Neuronal stem cell (in vitro differentiated cells): ENCODE data around the gene FBXW7.

Experiments used
- DNase-seq: peaks from one replicate; pipeline ENCODE4 v3.0.0-alpha.2; 2013; ENCODE audit warnings: low spot score
- H2AFZ ChIP-seq: one replicate; pipeline ENCODE4 v1.6.1; 2013; ENCODE audit warnings: mild to moderate bottlenecking, low read length, inconsistent platforms
- H2AK5ac ChIP-seq: 2 replicates; pipeline ENCODE4 v1.6.1; 2013; ENCODE audit warnings: low read depth, mild to moderate bottlenecking, inconsistent platforms, low read length, moderate library complexity, mixed read lengths
- H2BK120ac ChIP-seq: 2 replicates; pipeline ENCODE4 v1.6.1; 2013; ENCODE audit warnings: low read depth, mild to moderate bottlenecking, inconsistent platforms, low read length, moderate library complexity, mixed read lengths
- H2BK12ac ChIP-seq: one replicate; pipeline ENCODE4 v1.6.1; 2013; ENCODE audit warnings: low read length, inconsistent platforms
- H2BK15ac ChIP-seq: 2 replicates; pipeline ENCODE4 v1.6.1; 2013; ENCODE audit warnings: mild to moderate bottlenecking, low read length, inconsistent platforms, mixed read lengths
- H2BK5ac ChIP-seq: one replicate; pipeline ENCODE4 v1.6.1; 2013; ENCODE audit warnings: inconsistent platforms, mild to moderate bottlenecking, low read length, moderate library complexity
- H3K14ac ChIP-seq: one replicate; pipeline ENCODE4 v1.6.1; 2013; ENCODE audit warnings: low read length, inconsistent platforms
- H3K18ac ChIP-seq: 2 replicates; pipeline ENCODE4 v1.6.1; 2013; ENCODE audit warnings: low read length, inconsistent platforms
- H3K23ac ChIP-seq: 2 replicates; pipeline ENCODE4 v1.6.1; 2013; ENCODE audit warnings: low read depth, mild to moderate bottlenecking, mixed read lengths, low read length, inconsistent platforms; ENCODE audit not compliant: poor library complexity
- H3K27ac ChIP-seq: replicated peaks from 3 replicates; pipeline ENCODE4 v1.5.1; 2013; ENCODE audit warnings: low read length, inconsistent platforms
- H3K27me3 ChIP-seq, 3 experiments: 2 replicates each; pipeline ENCODE4 v1.6.1; 2013; ENCODE audit warnings: low read length in 3 of 3, mild to moderate bottlenecking in 2 of 3, inconsistent platforms in 1 of 3, low read depth in 1 of 3, mixed read lengths in 1 of 3, moderate library complexity in 1 of 3; ENCODE audit not compliant: control insufficient read depth in 3 of 3, insufficient read depth in 3 of 3
- H3K36me3 ChIP-seq, 2 donors: replicated peaks in 1 of 2; 2 replicates each; pipeline ENCODE4 v1.6.1; 2013; ENCODE audit warnings: low read length in 2 of 2; ENCODE audit not compliant: control insufficient read depth in 2 of 2, insufficient read depth in 2 of 2
- H3K4ac ChIP-seq: 2 replicates; pipeline ENCODE4 v1.6.1; 2013; ENCODE audit warnings: inconsistent platforms, mild to moderate bottlenecking, low read length, moderate library complexity
- H3K4me1 ChIP-seq, 2 donors: 1 replicate in 1 of 2; 2 replicates in 1 of 2; pipeline ENCODE4 v1.6.1; 2013; ENCODE audit warnings: low read length in 2 of 2, low read depth in 1 of 2; ENCODE audit not compliant: control insufficient read depth in 2 of 2, insufficient read depth in 1 of 2
- H3K4me2 ChIP-seq: one replicate; pipeline ENCODE4 v1.6.1; 2013; ENCODE audit warnings: mild to moderate bottlenecking, low read length, inconsistent platforms; ENCODE audit not compliant: insufficient read depth, poor library complexity, severe bottlenecking
- H3K4me3 ChIP-seq, 2 donors: 2 replicates each; pipeline ENCODE4 v1.5.1; 2013; ENCODE audit warnings: low read length in 2 of 2, mild to moderate bottlenecking in 2 of 2, inconsistent platforms in 1 of 2, moderate library complexity in 1 of 2
- H3K79me1 ChIP-seq: one replicate; pipeline ENCODE4 v1.6.1; 2013; ENCODE audit warnings: low read depth, mild to moderate bottlenecking, inconsistent platforms, low read length, moderate library complexity
- H3K9ac ChIP-seq: one replicate; pipeline ENCODE4 v1.6.1; 2013; ENCODE audit warnings: mild to moderate bottlenecking, low read depth, low read length, inconsistent platforms; ENCODE audit not compliant: poor library complexity
- H3K9me3 ChIP-seq, 2 donors: replicated peaks in 1 of 2; 2 replicates each; pipeline versions ENCODE3 to v1.6.1; 2013; ENCODE audit warnings: low read length in 2 of 2, mild to moderate bottlenecking in 2 of 2, inconsistent platforms in 1 of 2, low read depth in 1 of 2, mixed read lengths in 1 of 2, moderate library complexity in 1 of 2; ENCODE audit not compliant: control insufficient read depth in 2 of 2, insufficient read depth in 1 of 2
- H4K8ac ChIP-seq: one replicate; pipeline ENCODE4 v1.6.1; 2013; ENCODE audit warnings: low read depth, mild to moderate bottlenecking, inconsistent platforms, low read length, moderate library complexity
- H4K91ac ChIP-seq: one replicate; pipeline ENCODE4 v1.6.1; 2013; ENCODE audit warnings: low read length, low read depth, mild to moderate bottlenecking, inconsistent platforms; ENCODE audit not compliant: poor library complexity
- WGBS, 2 donors: extraction: QIAGEN DNeasy Blood & Tissue Kit; methylation state at CpG; one replicate each; pipeline ENCODE4 v1.1.7; 2013; ENCODE audit warnings: missing lambda C conversion rate in 2 of 2, mixed read lengths in 1 of 2; ENCODE audit not compliant: insufficient read length in 2 of 2, insufficient replicate concordance in 1 of 2; ENCODE audit errors: extremely low coverage in 2 of 2; 5-methylcytosine and 5-hydroxymethylcytosine counted together

Gene FBXW7

GRCh38 chr4:152352622-152353116 is 183.2 kb downstream of the FBXW7 start:
- Histone ChIP-seq H3K27me3 (no peaks in the 10 kb centered on the region), H3K4ac (no peak overlapping the region), H3K9ac (no peak overlapping the region), H2AK5ac (no peak overlapping the region), H4K8ac (no peak overlapping the region), H3K14ac (no peak overlapping the region), H2BK5ac (no peak overlapping the region), H2BK120ac (no peak overlapping the region), H4K91ac (no peak overlapping the region), H3K9me3 (no peaks in the 10 kb centered on the region), H2AFZ (peak overlapping the region; percentile 73), H2BK15ac (no peak overlapping the region), H3K4me2 (peak overlapping the region; percentile 34), H3K18ac (no peak overlapping the region), H3K79me1 (no peaks in the 10 kb centered on the region), H3K36me3 (no peaks in the 10 kb centered on the region), H3K27ac (peak overlapping the region; percentile 58), H2BK12ac (no peak overlapping the region), H3K4me3 (peak overlapping the region; percentile 49 to 71), H3K23ac (no peak overlapping the region), H3K4me1 (peaks cover 1 to 5% of the 10 kb centered on the region in 2 donors)
- WGBS, 2 donors = no CpG with 5 or more reads among the region's 11 CpGs
- peak; percentile 80 for DNase-seq

- H3K14ac ChIP-seq = no peak overlapping the region
- no peaks in the 10 kb centered on the region for H3K79me1 ChIP-seq
- H3K9me3 ChIP-seq = no peaks in the 10 kb centered on the region
- H3K27ac ChIP-seq = peak overlapping the region; percentile 58
- no peak overlapping the region for H2BK15ac ChIP-seq
- no peak overlapping the region for H3K4ac ChIP-seq
- no peak overlapping the region for H2BK5ac ChIP-seq
- H3K18ac ChIP-seq = no peak overlapping the region
- H3K27me3 ChIP-seq = no peaks in the 10 kb centered on the region
- H4K91ac ChIP-seq = no peak overlapping the region
- H3K23ac ChIP-seq = no peak overlapping the region
- H2BK12ac ChIP-seq = no peak overlapping the region
- H3K4me2 ChIP-seq = peak overlapping the region; percentile 34
- WGBS, 2 donors = no CpG with 5 or more reads among the region's 4 CpGs
- H2AFZ ChIP-seq = peak overlapping the region; percentile 69
- no peak for DNase-seq
- H3K9ac ChIP-seq = no peak overlapping the region
- no peak overlapping the region for H2BK120ac ChIP-seq
- peaks cover 1 to 5% of the 10 kb centered on the region in 2 donors for H3K4me1 ChIP-seq
- H3K4me3 ChIP-seq = peak overlapping the region; percentile 49 to 71
- no peak overlapping the region for H4K8ac ChIP-seq
- no peaks in the 10 kb centered on the region for H3K36me3 ChIP-seq
- no peak overlapping the region for H2AK5ac ChIP-seq
These were observed 183.7 kb downstream of the FBXW7 start for GRCh38 chr4:152352215-152352614.

- DNase-seq = no peak
- Histone ChIP-seq H2BK5ac (no peak overlapping the region), H3K36me3 (peaks cover 4 to 11% of the 10 kb centered on the region in 2 donors), H3K9me3 (no peaks in the 10 kb centered on the region), H3K27me3 (no peaks in the 10 kb centered on the region), H3K79me1 (no peaks in the 10 kb centered on the region), H2BK12ac (no peak overlapping the region), H2BK120ac (no peak overlapping the region), H3K4ac (no peak overlapping the region), H3K18ac (no peak overlapping the region), H2AFZ (no peak overlapping the region), H3K4me3 (peak overlapping the region in 1 of 2 donors; percentile 49), H4K91ac (no peak overlapping the region), H3K9ac (no peak overlapping the region), H2AK5ac (no peak overlapping the region), H3K4me2 (peak overlapping the region; percentile 25), H3K27ac (no peak overlapping the region), H3K14ac (no peak overlapping the region), H4K8ac (no peak overlapping the region), H3K4me1 (peaks cover 1 to 5% of the 10 kb centered on the region in 2 donors), H3K23ac (no peak overlapping the region), H2BK15ac (no peak overlapping the region)
- no CpG with 5 or more reads among the region's 2 CpGs for WGBS, 2 donors
These were observed 184.8 kb downstream of the FBXW7 start for GRCh38 chr4:152351080-152351479.

- H3K9ac ChIP-seq = no peak overlapping the region
- H4K8ac ChIP-seq = no peak overlapping the region
- no peak overlapping the region for H2BK120ac ChIP-seq
- H3K79me1 ChIP-seq = no peaks in the 10 kb centered on the region
- H3K36me3 ChIP-seq = peaks cover 4 to 35% of the 10 kb centered on the region in 2 donors
- H3K4me2 ChIP-seq = no peak overlapping the region
- H3K9me3 ChIP-seq = no peaks in the 10 kb centered on the region
- H3K27ac ChIP-seq = no peak overlapping the region
- H3K4me3 ChIP-seq = no peak overlapping the region
- no peaks in the 10 kb centered on the region for H3K27me3 ChIP-seq
- H2BK5ac ChIP-seq = no peak overlapping the region
- no peak overlapping the region for H2BK15ac ChIP-seq
- no peak overlapping the region for H2BK12ac ChIP-seq
- no peak overlapping the region for H4K91ac ChIP-seq
- no peak for DNase-seq
- H3K14ac ChIP-seq = no peak overlapping the region
- H2AFZ ChIP-seq = no peak overlapping the region
- no CpG with 5 or more reads among the region's 1 CpG for WGBS, 2 donors
- H3K4me1 ChIP-seq = peaks cover 1 to 5% of the 10 kb centered on the region in 2 donors
- no peak overlapping the region for H3K18ac ChIP-seq
- no peak overlapping the region for H3K23ac ChIP-seq
- no peak overlapping the region for H3K4ac ChIP-seq
- no peak overlapping the region for H2AK5ac ChIP-seq
These were observed 187.2 kb downstream of the FBXW7 start for GRCh38 chr4:152348670-152349069.
